Fibroblast of villous mesenchyme (primary cell): ENCODE results near the gene TPTE2. TPM values are rescaled to one million over a fixed set of nuclear protein-coding genes. Genes with fewer than 3 reads are reported as not detected.
"Not testable (repeated sequence)": the region's sequence is repeated elsewhere in the genome, so short reads cannot be mapped to it uniquely, and the experiment has no call there.

Experiments used
- DNase-seq: peaks from one replicate; pipeline ENCODE4 v3.0.0-alpha.2; 2010; ENCODE audit warnings: low read depth
- H3K4me3 ChIP-seq: 2 replicates; pipeline ENCODE4 v1.5.1; 2011; ENCODE audit warnings: low read depth, mild to moderate bottlenecking, low read length
- total RNA-seq: library from RNA; depleted of rRNA; stranded (reverse); fragments of >200 nt; gene quantifications from 2 replicates; pipeline ENCODE4 v1.2.3, GENCODE V29; 2012
- TF ChIP-seq, protein P1 (sequence below): IDR thresholded peaks from 2 replicates; pipeline ENCODE4 v1.5.1; 2012; ENCODE audit warnings: low read depth, mild to moderate bottlenecking, low read length; ENCODE audit not compliant: insufficient read depth

TPTE2 gene
- total RNA-seq, 1 donor: not detected

DNA sequence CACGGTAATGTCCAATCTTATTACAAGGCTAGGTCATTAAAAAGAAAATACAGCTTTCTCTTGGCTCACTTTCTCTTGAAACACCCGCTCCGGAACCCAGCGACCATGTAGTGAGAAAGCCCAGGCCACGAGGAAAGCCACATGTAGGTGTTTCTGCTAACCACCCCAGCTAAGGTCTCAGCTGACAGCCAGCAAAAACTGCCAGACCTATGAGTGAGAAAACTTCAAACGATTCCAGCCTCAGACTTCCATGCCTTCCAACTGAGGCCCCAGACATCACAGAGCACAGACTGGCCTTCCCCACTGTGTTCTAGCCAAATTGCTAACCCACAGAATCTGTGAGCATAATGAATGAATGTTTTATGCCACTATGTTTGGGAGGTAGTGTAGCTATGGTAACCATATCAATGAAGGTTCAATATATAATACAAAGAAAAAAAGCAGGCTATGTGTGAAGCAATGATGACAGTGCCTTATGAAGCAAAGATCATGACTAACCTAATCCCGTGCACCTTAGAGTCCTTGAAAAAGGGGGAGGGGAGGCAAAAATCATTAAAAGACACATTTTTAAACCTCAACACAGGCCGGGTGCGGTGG is 11.9 kb upstream of the TPTE2 start:
- no peak for DNase-seq
- TF ChIP-seq, protein P1, sequence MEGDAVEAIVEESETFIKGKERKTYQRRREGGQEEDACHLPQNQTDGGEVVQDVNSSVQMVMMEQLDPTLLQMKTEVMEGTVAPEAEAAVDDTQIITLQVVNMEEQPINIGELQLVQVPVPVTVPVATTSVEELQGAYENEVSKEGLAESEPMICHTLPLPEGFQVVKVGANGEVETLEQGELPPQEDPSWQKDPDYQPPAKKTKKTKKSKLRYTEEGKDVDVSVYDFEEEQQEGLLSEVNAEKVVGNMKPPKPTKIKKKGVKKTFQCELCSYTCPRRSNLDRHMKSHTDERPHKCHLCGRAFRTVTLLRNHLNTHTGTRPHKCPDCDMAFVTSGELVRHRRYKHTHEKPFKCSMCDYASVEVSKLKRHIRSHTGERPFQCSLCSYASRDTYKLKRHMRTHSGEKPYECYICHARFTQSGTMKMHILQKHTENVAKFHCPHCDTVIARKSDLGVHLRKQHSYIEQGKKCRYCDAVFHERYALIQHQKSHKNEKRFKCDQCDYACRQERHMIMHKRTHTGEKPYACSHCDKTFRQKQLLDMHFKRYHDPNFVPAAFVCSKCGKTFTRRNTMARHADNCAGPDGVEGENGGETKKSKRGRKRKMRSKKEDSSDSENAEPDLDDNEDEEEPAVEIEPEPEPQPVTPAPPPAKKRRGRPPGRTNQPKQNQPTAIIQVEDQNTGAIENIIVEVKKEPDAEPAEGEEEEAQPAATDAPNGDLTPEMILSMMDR: no peak
- H3K4me3 ChIP-seq: no peak overlapping the region

DNA sequence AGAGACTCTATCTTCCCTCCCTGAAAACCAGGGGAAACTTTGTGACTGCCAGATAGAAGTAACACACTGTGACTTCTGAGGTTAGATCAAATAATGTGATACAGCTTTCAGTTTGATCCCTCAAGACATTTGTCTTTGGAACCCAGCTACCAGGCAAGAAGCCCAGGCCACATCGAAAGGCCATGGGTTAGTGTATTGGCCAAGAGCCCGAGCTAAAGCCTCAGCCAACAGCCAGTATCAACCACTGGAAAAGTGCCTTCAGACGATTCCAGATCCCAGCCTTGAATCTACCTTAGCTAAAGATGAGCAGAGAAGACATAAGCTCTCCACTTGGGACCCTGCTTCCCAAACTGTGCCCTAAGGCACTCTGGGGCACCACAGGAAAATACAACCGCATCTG is 10.9 kb upstream of the TPTE2 start:
- DNase-seq: no peak
- TF ChIP-seq, protein P1: no peak
- H3K4me3 ChIP-seq: no peak overlapping the region

DNA sequence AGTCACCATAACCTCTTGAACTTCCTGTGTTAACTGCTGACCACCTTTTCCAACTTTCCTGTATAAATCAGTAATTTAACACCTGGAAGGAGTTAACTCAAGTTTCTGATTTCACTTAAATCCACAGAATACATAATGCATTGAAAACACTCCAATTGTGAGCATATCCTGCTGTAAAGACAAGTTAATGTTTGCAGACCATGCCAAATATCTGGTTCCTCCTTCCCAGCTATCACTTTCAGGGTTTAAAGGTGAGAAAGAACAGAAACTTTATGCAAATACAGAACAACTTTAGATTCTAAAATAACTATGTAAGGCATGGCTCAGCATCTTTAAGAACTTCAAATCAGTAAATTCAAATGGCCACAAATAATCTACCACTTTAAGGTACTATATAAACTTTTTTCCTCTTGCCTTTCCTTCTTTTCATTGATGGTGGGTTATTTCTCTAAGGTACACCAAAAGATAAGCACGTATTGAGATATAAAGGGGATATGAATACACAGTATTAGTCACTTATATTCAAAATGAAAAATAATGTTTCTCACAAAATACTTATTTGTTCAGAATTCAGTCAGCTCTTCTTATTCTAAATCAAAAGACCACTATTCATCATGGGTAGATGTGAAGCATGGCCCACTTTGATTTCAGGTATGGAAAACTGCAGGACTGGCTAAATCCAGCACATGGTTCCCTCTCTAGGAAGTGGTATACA is 6.6 kb upstream of the TPTE2 start:
- TF ChIP-seq, protein P1: no peak
- H3K4me3 ChIP-seq: no peak overlapping the region
- no peak for DNase-seq

DNA sequence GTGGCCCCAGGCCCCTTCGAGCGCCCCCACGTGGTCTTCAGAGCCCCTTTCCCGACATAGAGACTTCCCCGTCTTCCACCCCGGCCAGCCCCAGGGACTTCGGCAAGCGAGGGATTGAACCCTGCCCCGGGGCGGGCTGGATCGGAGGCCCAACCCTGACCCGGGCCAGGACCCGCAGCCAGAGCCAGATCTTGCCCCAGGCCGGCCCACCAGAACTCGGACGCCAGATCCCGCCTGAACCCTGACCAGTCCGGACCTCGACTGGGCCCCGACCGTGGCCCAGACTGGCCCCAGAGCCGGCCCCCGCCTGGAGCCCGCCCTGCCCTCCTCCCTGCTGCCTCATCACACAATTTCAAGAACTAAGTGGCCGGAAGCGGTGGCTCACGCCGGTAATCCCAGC is 253 bp upstream of the TPTE2 start:
- TF ChIP-seq, protein P1: no peak
- DNase-seq: no peak
- H3K4me3 ChIP-seq: no peak overlapping the region

DNA sequence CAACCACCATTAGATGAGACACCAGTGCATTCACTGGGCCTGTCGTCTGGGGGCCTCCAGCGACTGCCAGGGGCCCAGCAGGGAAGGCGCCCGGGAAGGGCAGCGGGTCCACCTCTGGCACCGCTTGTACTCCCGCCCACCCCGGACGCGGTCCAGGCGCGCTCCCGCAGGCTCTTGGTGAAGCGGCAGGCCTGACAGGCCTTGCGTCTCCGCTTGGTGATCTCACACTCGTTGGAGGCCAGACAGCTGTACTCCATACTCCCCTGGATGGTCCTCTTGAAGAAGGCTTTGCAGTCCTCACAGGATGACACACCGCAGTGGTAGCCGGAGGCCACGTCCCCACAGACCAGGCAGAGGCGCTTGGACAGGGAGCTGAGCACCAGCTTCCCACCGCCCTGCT is 660 bp downstream of the TPTE2 start:
- DNase-seq, H3K4me3 ChIP-seq: not testable (repeated sequence)

DNA sequence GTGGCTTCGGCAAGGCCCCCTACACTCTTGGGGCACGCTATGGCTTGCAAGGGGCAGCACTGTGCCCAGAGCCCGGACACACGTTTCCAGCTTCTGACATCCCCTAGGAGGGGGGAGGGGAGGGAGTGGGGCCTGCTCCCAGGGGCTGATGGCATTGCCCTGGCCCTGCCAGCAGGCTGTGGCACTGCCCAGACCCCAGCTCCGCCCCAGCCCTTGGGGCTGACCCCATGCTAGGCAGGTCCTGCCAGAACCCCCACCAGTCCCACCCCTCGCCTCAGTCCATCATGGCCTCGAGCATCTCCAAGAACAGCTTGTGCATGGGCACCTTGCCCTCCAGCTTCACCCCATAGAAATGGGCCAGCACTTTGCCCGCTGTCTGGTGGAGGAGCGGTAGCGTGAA is 1.6 kb downstream of the TPTE2 start:
- not testable (repeated sequence) for DNase-seq, H3K4me3 ChIP-seq

DNA sequence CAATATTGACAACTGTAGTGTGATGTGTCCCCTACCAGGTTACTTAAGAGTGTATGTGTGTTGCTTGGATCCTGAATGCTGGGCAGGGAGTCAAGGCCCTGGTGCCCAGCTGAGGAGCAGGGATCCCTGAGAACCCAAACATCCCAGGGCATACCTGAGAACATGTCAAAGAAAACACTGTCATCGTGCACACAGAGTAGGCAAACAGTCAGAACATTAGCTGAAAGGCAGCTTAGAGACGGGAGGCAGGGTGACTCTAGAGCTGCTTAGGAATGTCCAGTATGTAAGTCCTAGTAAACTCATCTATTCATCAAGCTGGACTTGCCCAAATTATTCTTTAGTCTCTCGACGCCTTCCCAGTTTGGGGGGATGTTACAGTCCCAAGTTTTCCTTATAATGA is 4.0 kb downstream of the TPTE2 start:
- not testable (repeated sequence) for DNase-seq, H3K4me3 ChIP-seq

DNA sequence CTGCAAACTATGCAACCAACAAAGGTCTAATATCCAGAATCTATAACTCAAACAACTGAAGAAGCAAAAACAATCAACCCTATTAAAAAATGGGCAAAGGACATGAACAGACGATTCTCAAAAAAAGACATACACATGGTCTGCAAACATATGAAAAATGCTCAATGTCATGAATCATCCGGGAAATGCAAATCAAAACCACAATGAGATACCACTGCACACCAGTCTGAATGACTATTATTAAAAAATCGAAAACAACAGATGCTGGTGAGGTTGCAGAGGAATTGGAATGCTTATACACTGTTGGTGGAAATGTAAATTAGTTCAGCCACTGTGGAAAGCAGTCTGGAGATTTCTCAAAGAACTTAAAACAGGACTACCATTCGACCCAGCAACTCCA is 12.1 kb downstream of the TPTE2 start:
- DNase-seq: peak; percentile 16
- not testable (repeated sequence) for H3K4me3 ChIP-seq

DNA sequence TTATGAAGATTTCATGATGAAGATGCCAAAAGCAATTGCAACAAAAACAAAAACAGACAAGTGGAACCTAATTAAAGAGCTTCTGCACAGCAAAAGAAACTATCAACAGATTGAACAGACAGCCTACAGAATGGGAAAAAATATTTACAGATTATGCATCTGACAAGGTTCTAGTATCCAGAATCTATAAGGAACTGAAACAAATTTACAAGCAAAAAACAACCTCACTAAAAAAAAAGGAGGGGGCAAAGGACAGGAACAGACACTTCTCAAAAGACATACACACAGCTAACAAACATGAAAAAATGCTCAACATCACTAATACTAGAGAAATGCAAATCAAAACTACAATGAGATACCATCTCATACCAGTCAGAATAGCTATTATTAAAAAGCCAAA is 35.7 kb downstream of the TPTE2 start:
- DNase-seq, H3K4me3 ChIP-seq: not testable (repeated sequence)
